Measurements from ENCODE around the gene SLC1A2.

DNA sequence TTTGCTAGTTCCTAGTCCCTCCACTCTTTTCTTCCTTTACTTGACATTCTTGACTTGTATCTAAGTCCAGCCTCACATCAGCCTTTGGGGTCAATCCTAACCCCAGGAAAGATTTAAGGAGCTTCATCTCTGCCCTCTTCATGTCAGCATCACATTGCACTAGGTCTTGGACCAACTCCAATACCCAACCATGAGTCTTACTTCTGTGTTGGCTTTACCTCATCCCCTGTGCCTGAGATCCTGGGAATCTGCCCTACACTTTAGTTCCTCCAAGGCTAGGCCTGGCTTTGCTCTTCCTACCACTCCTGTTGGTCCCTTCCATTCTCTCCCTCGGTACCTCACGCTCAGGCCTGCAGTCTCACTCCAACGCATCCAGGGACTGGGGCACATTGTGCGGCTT lies 117.0 kb downstream of the SLC1A2 start:
- TF ChIP-seq FOS (IDR thresholded peaks at IDR 0.05; ENCODE audit: low read depth, low read length) (no peak), MAZ (IDR thresholded peaks at IDR 0.05; ENCODE audit: borderline replicate concordance, low read depth, low read length) (no peak), NFE2L2 (IDR thresholded peaks at IDR 0.05; ENCODE audit: low read depth, low read length) (no peak), CHD1 (IDR thresholded peaks at IDR 0.05; ENCODE audit: low read depth, low read length) (no peak), ELK1 (IDR thresholded peaks at IDR 0.05; ENCODE audit: borderline replicate concordance, low read depth, low read length) (no peak), RAD21 (IDR thresholded peaks at IDR 0.05; ENCODE audit: low read length) (no peak), RCOR1 (IDR thresholded peaks at IDR 0.05; ENCODE audit: insufficient replicate concordance, low read length) (no peak), BHLHE40 (IDR thresholded peaks at IDR 0.05; ENCODE audit: low read depth, low read length) (no peak), CEBPB (IDR thresholded peaks at IDR 0.05; ENCODE audit: low read depth, low read length) (no peak), POLR2A (IDR thresholded peaks at IDR 0.05; ENCODE audit: low read depth, low read length) (no peak), USF2 (IDR thresholded peaks at IDR 0.05; ENCODE audit: low read depth, low read length) (no peak), MXI1 (IDR thresholded peaks at IDR 0.05; ENCODE audit: borderline replicate concordance, low read depth, low read length) (no peak), RFX5 (IDR thresholded peaks at IDR 0.05; ENCODE audit: low read depth, low read length) (no peak)
- TF ChIP-seq, protein P1, sequence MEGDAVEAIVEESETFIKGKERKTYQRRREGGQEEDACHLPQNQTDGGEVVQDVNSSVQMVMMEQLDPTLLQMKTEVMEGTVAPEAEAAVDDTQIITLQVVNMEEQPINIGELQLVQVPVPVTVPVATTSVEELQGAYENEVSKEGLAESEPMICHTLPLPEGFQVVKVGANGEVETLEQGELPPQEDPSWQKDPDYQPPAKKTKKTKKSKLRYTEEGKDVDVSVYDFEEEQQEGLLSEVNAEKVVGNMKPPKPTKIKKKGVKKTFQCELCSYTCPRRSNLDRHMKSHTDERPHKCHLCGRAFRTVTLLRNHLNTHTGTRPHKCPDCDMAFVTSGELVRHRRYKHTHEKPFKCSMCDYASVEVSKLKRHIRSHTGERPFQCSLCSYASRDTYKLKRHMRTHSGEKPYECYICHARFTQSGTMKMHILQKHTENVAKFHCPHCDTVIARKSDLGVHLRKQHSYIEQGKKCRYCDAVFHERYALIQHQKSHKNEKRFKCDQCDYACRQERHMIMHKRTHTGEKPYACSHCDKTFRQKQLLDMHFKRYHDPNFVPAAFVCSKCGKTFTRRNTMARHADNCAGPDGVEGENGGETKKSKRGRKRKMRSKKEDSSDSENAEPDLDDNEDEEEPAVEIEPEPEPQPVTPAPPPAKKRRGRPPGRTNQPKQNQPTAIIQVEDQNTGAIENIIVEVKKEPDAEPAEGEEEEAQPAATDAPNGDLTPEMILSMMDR (conservative IDR thresholded peaks at IDR 0.05; ENCODE audit: low read depth, low read length): no peak

All from IMR-90 (cell line).